ENCODE results near the gene MMP20.

Gene MMP20

DNA sequence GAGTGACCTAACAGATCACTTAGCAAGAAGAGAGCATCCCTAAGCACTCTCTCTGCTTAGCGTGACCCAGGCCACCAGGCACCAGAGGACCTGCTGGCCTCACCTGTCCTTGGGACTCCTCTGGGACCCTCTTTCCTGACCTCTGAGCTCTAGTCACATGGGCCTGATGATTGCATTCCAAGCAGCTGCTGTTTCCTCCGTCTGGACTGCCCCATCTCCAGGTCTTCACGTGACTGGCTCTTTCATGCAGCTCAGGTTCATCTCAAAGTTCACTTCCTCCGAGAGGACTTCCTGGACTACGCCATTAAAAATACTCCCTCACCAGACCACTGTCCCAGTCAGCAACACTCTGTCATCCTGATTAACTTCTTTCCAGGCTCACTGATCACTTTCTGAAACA is 2.9 kb downstream of the MMP20 start:
- no peak for DNase-seq

DNA sequence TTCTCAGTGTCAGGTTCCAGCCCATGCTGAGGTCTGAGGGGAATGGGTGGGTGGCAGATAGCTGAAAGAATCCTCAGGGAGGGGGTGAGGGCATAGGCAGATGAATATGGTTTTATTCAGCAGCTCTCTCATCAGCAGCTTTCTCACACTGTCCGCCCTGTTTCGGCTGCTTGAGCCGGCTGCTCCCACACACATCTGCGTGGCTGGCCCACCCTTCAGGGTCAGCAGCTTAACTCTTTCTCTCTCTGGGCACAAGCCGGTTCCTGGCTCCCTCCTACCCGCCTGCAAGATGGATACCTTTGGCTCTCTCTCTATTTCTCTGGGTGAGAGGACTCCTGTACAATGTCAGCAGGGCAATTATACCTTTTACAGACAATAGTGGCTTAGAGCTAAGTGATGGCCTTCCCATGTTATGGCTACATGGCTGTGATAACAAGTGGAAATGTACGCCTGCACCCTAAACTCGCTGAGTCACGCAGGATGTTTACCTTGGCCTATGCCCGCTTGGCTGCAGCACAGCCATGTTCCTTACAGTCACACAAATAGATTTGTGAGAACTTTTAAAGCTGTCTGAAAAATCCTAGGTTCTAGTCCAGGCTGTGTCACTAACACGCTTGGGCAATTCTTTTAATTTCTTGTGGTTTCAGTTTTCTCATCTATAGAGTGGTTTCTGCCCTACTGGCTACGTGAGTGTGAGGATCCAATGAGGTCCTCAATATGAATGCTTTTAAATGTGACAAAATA is 4.1 kb downstream of the MMP20 start:
- no peak for DNase-seq

DNA sequence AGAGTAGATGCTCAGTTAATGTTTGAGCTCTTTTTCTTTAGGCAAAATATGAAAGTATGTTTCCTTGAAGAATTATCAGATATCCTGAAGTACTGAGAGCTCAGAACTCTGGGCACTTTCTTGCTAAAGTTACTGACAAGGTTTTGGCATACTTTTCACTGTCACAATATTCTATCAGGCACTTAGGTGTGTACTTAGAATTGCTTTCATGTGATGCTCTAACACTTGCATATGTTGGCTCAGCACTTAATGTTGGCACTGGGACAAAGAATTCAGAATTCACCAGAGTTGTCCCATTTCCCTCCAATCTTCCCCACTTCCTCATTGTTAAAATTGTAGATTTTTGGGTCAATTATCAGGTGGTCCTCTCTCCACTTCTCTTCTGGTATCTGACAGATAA is 5.0 kb downstream of the MMP20 start:
- DNase-seq: no peak

DNA sequence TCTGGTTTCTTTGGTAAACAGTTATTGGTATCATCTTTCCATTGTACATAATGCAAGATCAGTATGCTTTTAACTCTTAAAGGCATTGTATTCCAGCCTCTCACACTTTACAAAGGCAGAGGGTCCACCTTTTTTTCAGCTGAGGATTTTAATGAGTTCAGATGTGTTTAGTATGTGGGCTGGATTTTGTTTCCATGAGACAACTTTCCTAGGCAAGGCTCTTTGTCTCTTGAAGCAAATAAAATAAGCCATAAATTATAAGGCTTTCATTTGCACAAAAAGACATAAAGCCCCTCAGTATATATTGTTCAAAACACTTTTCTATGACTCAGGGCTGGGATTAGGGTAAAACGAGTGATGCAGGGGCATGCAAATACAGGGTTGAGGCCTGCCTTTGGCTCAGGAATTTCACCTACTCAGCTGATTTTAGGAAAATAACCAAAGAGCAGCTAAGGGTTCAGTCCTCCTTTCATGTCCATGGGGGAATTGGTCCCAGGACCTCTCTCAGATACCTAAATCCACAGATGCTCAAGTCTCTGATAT is 7.6 kb downstream of the MMP20 start:
- no peak for DNase-seq

GRCh38 chr11:102615894-102616432 is 9.2 kb downstream of the MMP20 start:
- DNase-seq: no peak

DNA sequence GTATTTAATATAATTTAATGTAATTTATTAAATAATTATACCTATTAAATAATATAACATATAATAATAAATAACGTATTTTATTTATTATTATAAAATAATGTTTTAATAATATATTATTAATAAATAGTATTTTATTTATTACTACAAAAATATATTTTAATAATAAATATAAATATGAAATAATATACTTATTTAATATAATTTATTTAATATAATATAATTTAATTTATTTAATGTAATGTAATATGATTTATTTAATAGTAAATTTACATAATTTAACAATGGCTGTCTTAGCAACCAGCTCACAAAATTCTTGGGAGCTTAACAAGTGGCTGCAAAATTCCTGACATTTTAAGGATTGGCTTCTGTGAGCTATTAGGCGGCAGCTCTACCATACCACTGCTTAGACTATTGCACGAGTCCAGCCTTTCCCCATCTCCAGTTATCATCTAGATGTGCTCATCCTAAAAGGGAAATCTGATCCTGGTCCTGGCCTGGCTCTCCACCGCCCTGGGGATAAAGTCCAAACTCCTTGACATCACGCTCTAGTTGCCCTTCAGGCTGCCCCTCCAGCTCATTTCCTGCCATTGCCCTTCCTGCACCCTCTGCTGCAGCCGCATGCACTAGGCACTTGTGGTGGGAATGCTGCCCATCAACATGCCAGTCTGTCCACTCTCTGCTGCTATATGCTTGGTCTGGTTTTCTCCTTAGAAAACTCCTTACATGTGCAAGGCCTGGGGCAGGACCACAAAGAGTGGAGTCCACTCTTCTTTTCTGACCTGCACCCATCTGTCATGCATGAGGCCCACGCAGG is 9.8 kb downstream of the MMP20 start:
- no peak for DNase-seq

DNA sequence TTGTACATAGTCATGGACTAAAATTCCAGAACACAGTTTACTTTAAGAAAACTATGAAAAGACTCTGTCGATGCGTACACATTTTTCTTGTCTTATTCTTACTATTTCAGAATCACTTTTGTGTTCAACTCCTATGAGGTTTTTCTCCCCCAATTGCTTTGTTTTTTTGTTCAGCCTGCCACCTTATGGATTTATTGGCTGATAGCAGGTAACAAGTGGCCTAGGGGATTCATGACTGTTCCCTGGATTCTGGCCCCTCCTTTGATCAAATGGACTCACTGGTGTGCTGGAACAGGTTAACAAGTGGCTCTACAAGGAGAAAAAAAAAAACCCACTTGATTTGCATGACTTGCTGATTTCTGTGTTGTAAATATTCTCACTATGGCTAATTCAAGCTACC is 10.6 kb downstream of the MMP20 start:
- DNase-seq: no peak

DNA sequence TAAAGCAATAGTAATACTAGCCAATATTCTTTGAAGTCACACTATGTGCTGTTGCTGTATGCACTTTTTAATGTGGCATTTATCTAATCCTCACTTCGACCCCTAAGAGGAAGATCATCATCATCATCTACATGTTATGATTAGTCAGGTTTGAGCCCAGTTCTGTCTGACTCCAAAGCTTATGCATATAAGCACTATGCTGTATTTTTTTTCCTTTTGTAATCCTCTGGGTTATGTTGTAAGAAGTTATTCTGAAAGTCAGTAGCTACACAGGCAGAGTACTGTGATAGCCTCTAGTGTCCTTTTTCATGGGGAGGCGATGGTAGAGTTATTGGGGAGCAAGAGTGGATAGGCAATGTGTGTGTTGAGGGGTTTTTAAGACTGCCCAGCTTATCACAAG is 11.1 kb downstream of the MMP20 start:
- no peak for DNase-seq

- no peak for DNase-seq
Observed at GRCh38 chr11:102613450-102613849, 11.7 kb downstream of the MMP20 start.

DNA sequence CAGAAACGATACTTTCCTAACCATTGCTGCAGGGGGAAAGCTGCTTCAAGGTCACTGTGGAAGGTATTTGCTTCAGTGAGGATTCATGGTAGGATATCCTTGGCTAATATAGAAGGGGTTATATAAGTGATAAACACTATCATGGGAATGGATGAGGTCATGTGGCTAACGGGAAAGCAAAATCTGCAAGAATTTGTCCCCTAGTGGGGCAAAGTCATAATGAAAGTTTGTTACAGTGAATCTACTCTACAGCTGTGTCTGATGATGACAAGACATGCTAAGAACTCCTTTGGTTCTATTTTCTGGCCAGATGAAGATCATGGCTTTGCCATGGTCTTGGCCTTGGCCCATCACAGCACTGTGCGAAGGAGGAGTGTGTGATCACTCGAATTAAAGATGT is 13.8 kb downstream of the MMP20 start:
- no peak for DNase-seq

GRCh38 chr11:102610200-102610599 is 14.9 kb downstream of the MMP20 start:
- no peak for DNase-seq

- DNase-seq: no peak
Observed at GRCh38 chr11:102608699-102609098, 16.4 kb downstream of the MMP20 start.

GRCh38 chr11:102604875-102605274 is 20.3 kb downstream of the MMP20 start:
- DNase-seq: no peak

DNA sequence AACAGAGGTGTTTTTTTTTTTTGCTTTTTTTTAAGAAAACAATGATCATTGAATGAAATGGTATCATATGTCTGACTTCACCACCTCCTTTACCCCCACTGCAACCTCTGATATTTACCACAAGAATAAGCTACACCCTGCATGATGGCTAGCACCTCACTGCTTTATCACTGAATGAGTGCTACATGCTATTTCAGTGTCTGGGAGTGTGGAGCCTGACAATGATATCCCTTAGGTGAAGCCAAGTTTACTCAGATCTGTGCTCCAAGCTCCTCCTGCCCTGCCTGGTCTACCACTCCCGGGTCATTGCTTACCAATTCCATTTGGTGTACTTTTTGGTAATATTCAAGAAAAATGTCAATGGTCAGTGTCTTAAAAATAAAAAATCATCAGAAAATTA is 21.1 kb downstream of the MMP20 start:
- no peak for DNase-seq

DNA sequence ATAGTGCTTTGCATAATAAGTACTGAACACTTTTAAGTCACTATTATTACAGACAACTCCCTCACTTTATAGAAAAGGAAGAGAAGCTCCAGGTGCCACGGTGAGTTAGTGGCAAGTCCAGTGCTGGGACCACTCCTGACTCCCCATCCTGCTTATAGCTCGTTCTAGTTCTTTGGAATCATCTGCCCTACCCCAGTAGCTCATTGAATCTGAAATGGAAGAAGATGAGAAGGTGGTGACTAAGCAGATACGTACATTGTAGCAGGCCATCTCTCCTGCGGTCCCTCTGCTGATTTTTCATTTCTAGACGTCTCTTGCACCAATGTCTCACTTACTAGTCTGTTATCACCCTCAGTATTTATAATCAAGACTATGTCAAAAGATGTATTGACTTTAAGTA is 21.6 kb downstream of the MMP20 start:
- no peak for DNase-seq

GRCh38 chr11:102603091-102603490 is 22.0 kb downstream of the MMP20 start:
- no peak for DNase-seq

DNA sequence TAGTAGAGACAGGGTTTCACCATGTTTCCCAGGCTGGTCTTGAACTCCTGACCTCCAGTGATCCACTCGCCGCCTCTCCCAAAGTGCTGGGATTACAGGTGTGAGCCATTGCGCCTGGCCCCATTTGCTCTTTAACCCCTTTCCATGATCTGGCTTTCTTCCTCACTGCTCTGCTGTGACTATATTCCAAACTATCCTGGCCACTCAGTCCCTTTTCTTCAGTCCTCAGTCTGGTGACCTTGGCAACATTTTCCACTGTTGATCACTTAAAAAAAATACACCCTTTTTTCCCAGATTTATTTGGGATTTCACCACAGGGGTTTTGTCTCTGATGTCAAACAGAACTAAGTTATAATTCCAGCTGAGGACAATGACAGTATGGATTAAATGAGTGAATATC is 24.5 kb downstream of the MMP20 start:
- DNase-seq: no peak

DNA sequence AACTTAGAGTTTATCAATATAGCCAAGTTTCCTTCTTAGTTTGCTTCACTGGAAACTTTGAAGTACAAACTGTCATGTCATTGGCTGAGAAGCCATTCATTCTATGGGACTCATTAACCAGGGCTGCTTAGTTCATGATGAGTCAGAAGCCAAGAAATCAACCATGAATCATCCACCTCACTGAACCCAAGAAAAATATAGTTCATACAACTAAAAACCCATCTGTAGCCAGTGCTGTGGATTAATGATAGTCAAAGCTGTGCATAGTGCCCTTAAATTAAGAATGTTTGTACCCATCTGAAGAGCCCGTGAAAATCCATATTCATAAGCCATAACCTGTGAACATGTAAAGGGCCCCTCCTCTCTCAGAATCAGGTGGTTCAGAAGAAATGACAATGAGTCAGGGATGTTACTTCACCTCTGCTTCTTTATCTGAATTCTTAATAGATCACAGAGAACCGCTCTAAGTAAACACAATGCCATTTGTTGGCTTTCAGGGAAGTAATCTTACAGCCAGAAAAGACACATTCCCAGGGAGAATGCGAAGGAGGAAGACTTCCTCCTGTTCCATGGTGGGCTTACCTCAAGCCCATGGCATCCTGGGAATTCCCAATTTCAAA is 25.4 kb downstream of the MMP20 start:
- no peak for DNase-seq

DNA sequence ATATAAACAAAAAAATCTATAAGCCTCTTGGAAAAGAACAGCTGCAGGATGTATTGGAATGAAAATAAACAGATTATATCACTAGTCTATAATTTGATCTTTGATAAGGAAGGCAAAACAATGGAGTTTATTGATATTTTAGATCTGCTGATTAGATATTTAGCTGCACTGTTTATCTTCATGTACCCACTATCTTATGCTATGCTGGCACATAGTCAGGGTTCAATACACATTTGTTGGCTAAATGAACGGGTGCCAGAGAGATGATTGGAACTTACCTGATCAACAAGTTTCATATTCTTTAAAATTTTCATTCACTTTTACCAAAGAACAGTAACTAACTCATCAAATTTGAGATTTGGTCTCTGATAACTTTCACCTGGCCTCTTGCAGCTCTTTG is 26.9 kb downstream of the MMP20 start:
- DNase-seq: no peak

GRCh38 chr11:102596578-102596977 is 28.6 kb downstream of the MMP20 start:
- DNase-seq: no peak

DNA sequence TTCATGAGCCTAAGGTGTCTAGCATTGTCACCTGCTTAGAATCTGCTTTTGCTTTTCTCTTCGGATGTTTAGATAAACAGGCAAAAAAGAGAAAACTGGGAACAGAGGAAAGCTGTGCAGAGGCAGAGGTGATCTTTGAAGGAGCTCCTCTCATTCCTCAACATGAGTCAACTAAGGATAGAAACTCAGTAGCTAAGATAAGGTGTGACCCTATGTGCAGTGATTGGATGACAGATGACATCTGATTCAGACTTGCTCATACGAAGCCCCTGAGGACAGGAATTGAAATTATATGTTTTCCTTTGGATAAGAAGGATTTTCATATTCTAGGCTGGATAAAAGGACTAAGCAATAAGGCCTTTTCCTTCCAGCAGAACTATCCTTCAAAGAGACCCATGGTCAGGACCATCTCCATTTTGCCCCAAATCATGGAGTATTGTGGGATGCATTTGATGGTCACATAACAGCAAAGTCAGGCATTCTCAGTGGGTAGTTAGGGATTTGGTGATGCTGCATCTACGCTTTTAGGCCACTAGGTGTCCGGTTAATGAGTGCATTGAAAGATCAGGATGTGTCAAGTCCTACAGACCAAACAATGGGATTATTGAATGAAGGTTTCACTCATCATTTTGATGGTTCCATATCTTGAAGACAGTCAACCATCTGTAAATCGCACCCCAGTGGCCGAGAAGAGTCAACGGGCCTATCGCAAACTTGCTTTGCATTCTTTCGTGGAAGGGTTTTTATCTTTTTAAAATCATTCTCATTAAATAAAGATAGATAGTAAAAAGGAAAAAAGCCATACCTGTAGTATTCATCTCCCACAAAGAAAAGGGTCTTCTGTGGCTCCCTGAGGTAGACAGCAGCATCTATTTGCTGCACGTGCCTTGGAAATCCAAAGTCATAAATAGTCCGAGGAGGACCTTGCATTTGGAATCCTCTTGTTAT is 32.2 kb downstream of the MMP20 start:
- no peak for DNase-seq

DNA sequence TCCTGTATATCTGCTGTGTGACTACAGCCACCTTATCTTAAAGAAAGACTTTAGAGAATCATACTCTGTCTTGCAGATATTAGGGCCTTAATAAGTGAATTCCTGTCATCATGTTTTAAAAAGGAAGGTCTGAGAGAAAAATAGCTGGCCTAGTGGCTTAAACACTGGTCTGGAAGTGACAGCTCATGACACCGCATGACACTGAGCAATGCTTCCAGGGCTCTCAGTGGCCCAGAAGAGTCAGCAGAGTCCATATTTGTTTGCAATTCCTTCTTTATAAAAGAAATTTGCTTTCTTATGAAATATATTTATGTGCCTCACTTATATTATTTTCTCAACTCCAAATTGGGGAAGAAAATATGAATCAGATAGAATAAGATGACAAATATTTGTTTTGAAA is 33.0 kb downstream of the MMP20 start:
- DNase-seq: no peak
